Measurements from ENCODE around the gene TAS2R13.

The TAS2R13 gene, protein sequence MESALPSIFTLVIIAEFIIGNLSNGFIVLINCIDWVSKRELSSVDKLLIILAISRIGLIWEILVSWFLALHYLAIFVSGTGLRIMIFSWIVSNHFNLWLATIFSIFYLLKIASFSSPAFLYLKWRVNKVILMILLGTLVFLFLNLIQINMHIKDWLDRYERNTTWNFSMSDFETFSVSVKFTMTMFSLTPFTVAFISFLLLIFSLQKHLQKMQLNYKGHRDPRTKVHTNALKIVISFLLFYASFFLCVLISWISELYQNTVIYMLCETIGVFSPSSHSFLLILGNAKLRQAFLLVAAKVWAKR

DNA sequence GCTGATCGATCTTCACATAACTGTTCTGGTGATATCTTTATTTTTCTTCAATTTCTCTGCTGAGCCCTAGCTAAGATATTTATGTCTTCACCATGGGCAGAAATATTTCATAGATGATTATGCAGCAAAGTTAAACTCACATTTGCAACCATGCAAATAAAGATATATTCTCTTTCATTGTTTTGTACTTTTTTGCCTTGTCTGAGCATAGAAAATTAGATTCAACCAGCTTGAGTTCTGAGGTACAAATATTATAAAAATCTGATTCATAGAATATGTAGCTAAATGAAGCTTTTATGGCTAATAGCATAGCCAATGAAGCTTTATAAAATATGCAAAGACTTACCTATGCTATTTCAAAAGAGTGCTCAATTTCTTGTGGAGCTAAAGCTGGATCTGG, at the start of gene TAS2R13:
Gene TAS2R13, minus strand, starts transcription at position 101 of the 400 bp plus-strand sequence. CDS start 264 bp downstream, outside the sequence.
- no peak for DNase-seq (ENCODE audit: low spot score)

DNA sequence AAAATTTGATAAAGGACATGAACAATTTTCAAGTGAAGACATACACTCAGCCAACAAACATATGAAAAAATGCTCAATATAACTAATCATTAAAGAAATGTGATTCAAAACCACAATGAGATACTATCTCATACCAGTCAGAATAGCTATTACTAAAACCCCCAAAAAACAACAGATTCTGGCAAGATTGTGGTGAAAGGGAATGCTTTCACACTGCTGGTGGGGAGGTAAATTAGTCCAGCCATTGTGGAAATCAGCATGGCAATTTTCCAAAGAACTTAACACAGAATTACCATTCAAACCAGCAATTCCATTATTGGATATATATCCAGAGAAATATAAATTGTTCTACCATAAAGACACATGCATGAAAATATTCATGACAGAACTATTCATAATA, 48.4 kb upstream of the TAS2R13 start:
- DNase-seq (ENCODE audit: low spot score), result no peak

DNA sequence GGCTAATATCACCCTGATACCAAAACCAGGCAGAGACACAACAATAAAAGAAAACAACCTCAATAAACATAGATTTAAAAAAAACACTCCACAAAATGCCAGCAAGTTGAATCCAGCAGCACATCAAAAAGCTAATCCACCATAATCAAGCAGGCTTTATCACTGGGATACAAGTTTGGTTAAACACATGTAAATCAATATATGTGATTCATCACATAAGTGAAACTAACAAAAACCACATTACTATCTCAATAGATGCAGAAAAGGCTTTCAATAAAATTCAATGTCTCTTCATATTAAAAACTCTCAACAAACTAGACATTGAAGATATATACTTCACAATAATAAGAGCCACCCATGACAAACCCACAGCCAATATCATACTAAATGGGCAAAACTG, 46.7 kb upstream of the TAS2R13 start:
- no peak for DNase-seq (ENCODE audit: low spot score)

DNA sequence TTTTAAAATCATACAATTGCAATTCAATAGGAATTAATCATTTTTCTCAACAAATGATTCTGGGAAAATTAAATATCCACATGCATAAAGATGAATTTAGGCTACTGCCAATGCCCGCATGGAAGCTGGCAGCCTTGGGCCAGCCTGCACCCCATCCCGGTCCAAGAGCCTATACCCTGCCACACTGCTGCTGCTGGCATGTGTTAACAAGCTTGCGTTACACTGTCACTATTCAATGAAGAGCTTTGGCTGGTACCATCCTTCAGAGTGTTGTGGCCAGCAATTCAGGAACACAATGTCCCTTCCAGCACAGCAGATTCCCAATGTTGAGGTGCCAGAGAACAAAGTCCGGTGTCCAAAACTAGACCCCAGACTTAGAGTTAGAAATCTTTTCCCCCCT, 43.3 kb upstream of the TAS2R13 start:
- DNase-seq (ENCODE audit: low spot score), result peak; percentile 25

DNA sequence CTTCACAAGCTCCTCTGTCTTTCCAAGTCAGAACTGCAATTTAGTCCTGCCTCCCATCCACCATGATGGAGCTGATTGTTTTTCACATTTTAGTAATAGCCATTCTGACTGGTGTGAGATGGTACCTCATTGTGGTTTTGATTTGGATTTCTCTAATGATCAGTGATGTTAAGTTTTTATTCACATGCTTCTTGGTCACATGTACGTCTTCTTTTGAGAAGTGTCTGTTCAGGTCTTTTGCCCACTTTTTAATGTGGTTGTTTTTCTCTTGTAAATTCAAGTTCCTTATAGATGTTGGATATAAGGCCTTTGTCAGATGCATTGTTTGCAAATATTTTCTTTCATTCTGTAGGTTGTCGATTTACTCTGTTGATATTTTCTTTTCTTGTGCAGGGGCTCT, 33.8 kb upstream of the TAS2R13 start:
- no peak for DNase-seq (ENCODE audit: low spot score)

DNA sequence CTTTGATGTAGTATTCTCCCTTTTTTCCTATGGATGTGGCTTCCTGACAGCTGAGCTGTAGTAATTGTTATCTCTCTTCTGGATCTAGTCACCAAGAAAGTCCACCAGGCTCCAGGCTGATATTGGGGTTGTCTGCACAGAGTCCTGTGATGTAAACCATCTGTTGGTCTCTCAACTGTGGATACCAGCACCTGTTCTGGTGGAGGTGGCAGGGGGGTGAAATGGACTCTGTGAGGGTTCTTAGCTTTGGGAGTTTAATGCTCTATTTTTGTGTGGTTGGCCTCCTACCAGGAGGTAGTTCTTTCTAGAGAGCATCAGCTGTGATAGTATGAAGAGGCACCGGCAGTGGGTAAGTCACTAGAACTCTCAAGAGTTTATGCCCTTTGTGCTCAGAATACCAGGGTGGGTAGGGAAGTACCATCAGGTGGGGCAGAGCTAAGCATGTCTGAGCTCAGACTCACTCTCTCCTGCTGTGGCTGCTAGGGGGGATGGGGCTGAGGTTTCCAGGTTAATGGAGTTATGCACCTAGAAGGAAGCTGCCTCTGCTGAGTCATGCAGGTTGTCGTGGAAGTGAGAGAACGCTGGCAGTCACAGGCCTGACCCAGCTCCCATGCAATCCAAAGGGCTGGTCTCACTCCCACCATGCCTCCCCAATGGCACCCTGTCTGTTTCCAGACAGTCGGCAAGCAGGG, 32.7 kb upstream of the TAS2R13 start:
- no peak for DNase-seq (ENCODE audit: low spot score)

DNA sequence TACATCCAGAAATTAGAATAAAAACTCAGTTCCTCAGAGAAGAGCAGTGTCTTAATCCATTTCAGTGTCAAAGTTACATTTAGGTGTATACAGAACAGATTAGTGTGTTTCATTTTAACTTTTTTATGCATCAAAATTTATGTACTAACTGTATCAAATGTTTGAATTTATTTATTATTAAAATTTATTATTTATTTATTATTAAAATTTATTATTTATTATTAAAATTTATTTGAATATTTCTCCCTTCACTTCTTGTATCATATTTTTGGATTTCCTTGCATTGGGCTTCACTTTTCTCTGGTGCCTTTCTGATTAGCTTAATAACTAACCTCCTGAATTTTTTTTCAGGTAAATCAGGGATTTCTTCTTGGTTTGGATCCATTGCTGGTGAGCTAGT, 32.0 kb upstream of the TAS2R13 start:
- DNase-seq (ENCODE audit: low spot score), result no peak

DNA sequence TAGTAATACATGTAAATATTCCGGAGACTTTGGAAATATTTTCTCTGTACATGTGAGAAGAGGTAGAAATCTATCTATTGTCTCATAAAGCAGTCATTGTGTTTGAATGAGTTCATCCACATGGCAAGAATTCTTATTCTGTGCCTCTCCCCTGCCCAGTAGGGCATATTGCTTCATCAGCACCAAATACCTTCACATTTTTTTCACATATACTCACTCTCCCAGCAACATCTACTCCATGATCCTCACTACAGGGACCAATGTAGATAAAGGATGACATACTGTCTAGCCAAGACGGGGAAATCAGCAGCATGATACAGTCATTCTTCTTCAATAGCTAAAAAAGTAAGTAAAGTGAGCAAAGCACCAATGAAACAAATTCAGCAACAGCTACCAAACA, 31.0 kb upstream of the TAS2R13 start:
- no peak for DNase-seq (ENCODE audit: low spot score)

DNA sequence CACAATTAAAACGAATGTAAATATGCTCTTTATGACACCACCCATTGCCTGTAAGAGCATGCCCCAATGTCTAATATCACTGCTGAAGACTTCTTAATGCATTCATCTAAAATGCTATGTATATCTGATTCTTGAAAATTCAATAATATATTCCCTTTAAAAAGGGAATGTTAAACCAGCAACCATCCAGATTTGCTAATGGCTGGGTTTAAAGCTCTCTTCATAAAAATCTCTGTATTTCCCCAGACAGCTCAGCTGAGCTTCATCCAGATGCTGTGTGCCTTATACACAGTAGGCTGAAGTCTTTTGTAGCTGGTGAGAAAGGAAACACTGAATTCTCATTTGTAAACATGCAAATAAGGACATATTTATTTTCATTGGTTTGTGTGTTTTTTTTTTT, 29.8 kb upstream of the TAS2R13 start, which contains the start of gene TAS2R14:
Gene TAS2R14, minus strand, starts transcription at position 101 of the 400 bp plus-strand sequence. Its CDS starts 56 bp downstream, at position 45.
- no peak for DNase-seq (ENCODE audit: low spot score)

DNA sequence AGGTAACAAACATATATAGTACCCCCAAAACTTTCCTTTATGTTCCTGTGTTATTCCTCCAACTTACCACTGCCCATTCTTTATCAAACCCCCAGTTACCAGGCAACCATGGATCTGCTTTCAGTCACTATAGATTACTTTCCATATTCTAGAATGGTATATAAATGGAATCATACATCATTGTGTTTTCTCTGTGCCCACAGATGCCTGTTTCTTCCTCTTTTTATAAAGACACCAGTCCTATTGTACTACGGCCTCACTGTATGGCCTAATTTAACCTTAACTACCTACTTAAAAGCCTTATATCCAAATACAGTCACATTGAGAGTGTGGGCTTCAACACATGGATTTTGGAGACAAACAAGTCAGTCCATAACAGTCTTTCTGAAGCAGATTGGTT, 27.1 kb upstream of the TAS2R13 start:
- DNase-seq (ENCODE audit: low spot score), result no peak

DNA sequence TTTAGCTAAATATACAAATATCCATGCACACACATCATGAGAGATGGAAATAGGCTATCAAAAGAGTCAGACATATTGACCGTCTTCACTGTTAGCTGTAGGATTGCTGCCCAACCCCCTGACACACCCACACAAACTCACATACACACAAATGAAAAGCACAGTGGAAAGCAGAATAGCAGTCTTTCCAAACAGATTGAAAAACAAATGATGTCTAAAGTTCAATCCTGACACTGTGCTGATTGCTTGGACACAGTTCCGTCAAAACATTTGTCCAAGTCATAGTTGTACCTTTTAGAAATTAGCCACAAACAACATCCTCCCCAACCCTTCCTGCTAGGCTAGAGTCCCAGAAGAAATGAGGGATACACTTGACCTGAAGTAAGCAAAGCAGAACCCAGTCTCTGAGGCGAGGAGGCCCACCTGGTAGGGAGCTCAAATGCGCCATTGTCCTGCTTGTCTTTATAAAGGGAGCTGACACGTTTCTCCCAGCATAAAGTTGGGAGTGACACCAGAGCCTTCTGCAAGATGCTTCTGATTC, 19.5 kb upstream of the TAS2R13 start, which contains the start of gene PRH2:
Gene PRH2, plus strand, starts transcription at position 491 of the 541 bp plus-strand sequence. Its CDS starts 38 bp downstream, at position 529.
- DNase-seq (ENCODE audit: low spot score), result no peak

DNA sequence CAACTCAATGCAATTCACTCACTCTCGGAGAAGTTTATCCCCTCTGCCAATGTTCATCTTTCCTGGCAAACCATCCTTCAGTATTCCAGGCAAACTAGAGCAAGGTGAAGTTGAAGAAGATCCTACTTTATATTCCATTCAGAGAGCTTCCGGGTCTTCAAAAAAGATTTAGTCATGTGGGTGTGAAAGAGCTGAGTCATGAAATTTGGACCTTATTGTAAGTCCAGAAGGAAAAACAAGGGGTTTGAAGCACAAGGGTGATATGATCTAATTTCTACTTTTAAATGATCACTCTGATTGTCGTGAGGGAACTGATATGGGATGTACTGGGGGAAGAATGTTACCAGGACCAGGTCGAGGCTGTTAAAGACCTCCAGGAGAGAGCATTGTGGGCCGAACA, 16.9 kb upstream of the TAS2R13 start:
- DNase-seq (ENCODE audit: low spot score), result no peak

DNA sequence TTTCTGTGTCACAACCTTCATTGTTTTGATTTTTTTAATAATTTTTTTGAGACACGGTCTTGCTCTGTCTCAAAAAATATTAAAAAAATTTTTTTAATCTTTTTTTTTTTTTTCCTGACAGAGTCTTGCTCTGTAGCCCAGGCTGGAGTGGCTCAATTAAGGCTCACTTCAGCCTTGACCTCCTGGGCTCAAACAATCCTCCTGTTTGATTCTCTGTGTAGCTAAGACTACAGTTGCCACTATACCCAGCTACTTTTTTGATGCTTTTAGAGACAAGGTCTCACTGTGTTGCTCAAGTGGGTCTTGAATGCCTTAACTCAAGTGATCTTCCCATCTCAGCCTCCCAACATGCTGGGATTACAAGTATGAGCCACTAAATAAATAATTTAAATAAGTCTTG, 10.4 kb upstream of the TAS2R13 start:
- DNase-seq (ENCODE audit: low spot score), result no peak

DNA sequence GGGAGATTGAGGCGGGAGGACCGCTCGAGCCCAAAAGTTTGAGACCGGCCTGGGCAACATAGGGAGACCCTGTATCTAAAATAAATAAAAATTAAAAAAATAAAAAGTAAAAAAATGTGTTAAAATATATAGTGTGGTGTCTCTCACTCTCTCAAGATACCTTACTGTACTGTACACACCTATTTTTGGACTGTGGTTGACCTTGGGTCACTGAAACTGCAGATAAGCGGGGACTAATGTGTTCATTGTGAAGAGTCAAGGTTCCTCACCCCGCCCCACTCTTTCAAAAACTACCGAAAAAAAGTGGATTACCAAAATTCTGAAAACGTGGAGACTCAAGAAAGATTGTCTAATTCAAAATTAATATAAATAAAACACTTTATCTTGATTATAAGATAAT, 1.0 kb upstream of the TAS2R13 start:
- no peak for DNase-seq (ENCODE audit: low spot score)

DNA sequence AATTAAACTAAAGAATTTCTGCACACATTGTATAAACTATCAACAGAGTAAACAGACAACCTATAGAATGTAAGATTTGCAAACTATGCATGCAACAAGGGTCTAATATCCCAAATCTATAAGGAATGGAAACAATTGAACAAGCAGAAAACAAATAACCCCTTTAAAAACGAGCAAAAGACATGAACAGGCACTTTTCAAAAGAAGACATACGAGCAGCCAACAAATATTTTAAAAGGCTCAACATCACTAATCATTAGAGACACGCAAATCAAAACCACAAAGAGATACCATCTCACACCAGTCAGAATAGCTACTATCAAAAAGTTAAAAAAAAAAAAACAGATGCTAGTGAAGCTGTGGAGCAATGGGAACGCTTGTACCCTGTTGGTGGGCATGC, 4.7 kb downstream of the TAS2R13 start:
- DNase-seq (ENCODE audit: low spot score), result no peak

DNA sequence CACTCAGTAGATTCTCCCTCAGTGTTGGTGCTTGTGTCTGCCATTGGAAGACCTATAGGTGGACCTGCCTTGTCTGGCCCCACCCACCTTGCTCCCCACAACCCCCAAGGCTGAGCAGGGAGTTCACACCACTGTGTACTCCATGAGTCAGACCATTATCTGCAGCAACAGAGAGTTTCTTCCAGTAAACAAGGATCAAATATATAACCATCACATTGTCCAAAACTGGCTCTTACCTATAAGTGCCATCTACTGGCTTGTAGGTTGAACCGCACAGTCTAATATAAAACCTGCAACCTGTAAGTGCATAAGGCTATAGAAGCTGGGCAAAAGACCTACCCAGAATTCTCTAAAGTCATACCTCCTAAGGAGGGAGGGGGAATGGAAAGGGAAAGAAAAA, 7.9 kb downstream of the TAS2R13 start:
- DNase-seq (ENCODE audit: low spot score), result no peak

DNA sequence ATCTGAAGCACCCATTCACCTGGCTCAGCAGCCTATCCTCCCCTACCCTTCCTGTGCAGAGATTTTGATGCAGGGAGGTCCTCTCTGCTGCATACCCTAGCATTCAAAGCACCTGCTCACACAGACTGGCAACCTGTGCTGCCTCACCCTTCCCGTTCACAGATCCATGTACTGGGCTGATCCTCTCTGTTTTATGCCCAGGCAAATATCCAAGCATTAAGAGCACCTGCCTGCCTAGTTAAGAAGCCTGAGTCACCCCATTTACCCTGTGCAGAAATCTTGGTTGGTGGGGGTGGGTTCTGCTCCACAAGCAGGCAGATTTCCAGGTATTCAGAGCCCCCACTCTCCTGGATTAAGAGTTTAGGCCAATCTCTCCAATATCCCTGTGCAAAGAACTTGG, 8.4 kb downstream of the TAS2R13 start:
- DNase-seq (ENCODE audit: low spot score), result no peak

DNA sequence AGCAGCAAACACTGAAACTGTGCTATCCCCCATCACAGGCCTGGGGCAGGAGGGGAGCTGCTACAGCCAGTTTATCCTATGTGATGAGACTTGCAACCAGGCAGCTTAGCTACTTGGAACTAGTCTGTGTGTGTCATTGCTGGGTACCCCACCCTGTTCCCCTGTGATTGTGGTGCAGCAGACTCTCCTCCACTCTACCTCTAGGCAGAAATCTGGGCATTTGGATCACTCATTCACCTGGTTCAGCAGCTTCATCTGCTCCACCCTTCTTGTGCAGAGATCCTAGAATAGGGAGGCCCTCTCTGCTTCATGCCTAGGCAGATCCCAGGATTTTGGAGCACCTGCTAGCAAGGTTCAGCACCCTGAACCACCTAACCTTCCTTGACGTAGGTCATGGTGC, 8.8 kb downstream of the TAS2R13 start:
- DNase-seq (ENCODE audit: low spot score), result no peak

DNA sequence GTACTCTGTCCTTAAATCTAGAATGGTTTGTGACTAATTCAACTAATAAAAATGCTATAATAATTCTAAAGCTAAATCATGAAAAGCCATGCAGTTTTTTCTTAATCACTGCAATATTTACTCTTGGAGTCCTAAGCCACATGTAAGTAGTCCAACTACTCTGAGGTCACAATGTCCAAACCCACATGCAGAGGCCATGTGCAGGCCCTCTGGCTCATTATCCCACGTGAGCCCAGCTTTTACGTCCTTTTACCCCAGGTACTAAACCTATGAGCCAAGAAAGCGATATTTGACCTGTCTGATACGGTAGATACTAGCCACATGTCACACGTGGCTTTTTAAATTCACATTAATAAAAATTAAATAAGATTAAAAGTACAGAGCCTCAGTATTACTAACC, 12.5 kb downstream of the TAS2R13 start:
- no peak for DNase-seq (ENCODE audit: low spot score)

DNA sequence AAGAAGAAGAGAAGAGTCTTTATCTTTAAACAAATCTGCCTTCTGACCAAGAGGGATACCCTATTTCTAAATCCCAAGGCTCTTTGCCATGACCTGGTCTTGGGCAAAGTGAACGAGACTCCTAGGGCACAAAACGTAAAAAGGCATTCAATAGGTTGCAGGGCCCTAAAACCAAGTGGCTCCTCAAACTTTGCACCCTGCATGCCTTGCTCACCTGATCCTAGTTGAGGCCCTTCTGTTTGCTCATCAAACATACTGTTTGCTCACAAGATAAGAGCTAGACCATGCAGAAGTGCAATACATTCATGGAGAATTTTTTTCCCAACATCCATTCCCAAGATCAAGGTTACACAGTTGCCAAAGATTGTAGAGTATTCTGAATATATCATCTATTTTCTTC, 17.4 kb downstream of the TAS2R13 start:
- DNase-seq (ENCODE audit: low spot score), result no peak

DNA sequence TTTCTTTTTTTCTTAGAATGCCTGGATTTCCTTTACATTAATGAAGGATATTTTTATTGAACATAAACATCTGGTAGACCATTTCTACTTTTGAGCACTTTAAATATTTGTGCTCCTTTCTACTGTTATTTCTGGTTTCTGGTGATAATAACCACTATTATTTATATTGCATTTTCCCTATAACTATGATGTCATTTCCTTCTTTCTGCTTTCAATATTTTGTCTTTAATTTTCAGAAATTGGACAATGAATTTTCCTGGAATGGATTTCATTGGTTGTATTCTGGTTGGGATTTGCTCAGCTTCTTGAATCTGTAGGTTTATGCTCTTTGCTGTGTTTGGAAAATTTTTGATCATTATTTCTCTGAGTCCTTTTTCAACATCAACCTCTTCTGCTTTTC, 20.1 kb downstream of the TAS2R13 start:
- DNase-seq (ENCODE audit: low spot score), result no peak

DNA sequence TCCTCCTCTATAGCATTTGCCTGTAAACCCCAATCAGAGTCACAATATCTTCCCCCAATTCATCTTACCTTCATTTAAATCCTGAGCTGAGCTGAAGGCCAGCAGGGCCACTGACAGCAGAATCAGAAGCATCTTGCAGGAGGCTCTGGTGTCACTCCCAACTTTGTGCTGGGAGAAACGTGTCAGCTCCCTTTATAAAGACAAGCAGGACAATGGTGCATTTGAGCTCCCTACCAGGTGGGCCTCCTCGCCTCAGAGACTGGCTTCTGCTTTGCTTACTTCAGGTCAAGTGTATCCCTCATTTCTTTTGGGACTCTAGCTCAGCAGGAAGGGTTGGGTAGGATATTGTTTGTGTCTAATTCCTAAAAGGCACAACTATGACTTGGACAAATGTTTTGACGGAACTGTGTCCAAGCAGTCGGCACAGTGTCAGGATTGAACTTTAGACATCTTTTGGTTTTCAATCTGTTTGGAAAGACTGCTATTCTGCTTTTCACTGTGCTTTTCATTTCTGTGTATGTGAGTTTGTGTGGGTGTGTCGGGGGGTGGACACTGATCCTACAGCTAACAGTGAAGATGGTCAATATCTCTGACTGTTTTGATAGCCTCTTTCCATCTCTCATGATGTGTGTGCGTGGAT, 25.2 kb downstream of the TAS2R13 start, which contains the start of gene PRH1:
Gene PRH1, minus strand, starts transcription at position 170 of the 640 bp plus-strand sequence. Its CDS starts 38 bp downstream, at position 132.
- DNase-seq (ENCODE audit: low spot score), result no peak

DNA sequence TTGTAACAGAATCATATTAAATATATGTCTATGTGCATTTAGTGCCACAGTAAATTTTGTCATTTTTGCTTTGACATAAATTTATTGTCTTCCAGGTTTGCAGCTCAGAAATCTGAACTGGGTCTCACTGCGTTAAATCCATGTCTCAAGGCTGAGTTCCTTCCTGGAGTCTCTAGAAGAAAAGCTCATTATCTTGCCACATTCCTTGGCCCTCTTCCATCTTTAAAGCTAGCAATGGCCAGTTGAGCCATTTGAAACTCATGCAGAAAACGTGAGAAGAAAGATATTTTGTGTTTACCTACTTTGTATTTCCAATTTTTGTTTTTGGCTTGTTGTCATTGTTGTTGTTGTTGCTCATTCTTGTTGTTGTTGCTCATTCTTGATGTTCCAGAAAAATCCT, 36.0 kb downstream of the TAS2R13 start:
- DNase-seq (ENCODE audit: low spot score), result no peak
